Esophagus squamous epithelium (tissue), 5 donors: ENCODE data around the gene EPB41L5. TPM values are rescaled to one million over a fixed set of nuclear protein-coding genes. Genes with fewer than 3 reads are reported as not detected.

Source experiments
- DNase-seq: peaks from one replicate; lab custom pipeline; 2025; lab: John Stamatoyannopoulos, UW
- H3K27ac ChIP-seq, 4 donors: fragments of 200-600 bp; sonication (generic); one replicate each; pipeline ENCODE4 v1.5.1; 2016 to 2019; ENCODE audit warnings: mild to moderate bottlenecking in 1 of 4
- H3K27me3 ChIP-seq, 4 donors: fragments of 200-600 bp; sonication (generic); 1 replicate in 3 of 4; 2 replicates in 1 of 4; pipeline versions ENCODE4 v1.5.1 to v1.6.0; 2017 to 2021; ENCODE audit warnings: antibody characterized with exemption in 1 of 4
- H3K36me3 ChIP-seq, 3 donors: fragments of 200-600 bp; sonication (generic); one replicate each; pipeline ENCODE4 v1.5.1; 2016 to 2019
- H3K4me1 ChIP-seq, 3 donors: fragments of 200-600 bp; sonication (generic); one replicate each; pipeline ENCODE4 v1.5.1; 2017 to 2019
- H3K4me3 ChIP-seq, 4 donors: fragments of 200-600 bp; sonication (generic); 1 replicate in 3 of 4; 2 replicates in 1 of 4; pipeline ENCODE4 v1.5.1; 2016 to 2019; ENCODE audit warnings: mild to moderate bottlenecking in 2 of 4, moderate library complexity in 1 of 4
- H3K9me3 ChIP-seq, 3 donors: fragments of 200-600 bp; sonication (generic); one replicate each; pipeline ENCODE4 v1.5.1; 2016 to 2019
- CTCF ChIP-seq, 6 experiments: fragments of 450-650 bp in 4 of 6; fragments of 200-600 bp in 2 of 6; sonication (generic) in 2 of 6; IDR thresholded peaks; one replicate each; pipeline ENCODE4 v1.5.1; 2016 to 2019; ENCODE audit warnings: antibody characterized with exemption in 6 of 6, mild to moderate bottlenecking in 4 of 6, moderate library complexity in 4 of 6
- POLR2A ChIP-seq, 4 donors: fragments of 450-650 bp; IDR thresholded peaks; one replicate each; pipeline ENCODE4 v1.6.1; 2017; ENCODE audit warnings: antibody characterized with exemption in 4 of 4, mild to moderate bottlenecking in 4 of 4, moderate library complexity in 3 of 4
- WGBS, 2 donors: methylation state at CpG; one replicate each; pipeline ENCODE4 v1.1.5; 2018; 5-methylcytosine and 5-hydroxymethylcytosine counted together
- intact Hi-C: fragments of 100-400 bp; cut with DNase I; formaldehyde crosslinking; loops from one replicate; pipeline ENCODE4 v1.15.0; 2022
- total RNA-seq, 4 donors: library from RNA; depleted of rRNA; stranded (reverse); fragments of >200 nt; gene quantifications; one replicate each; pipeline ENCODE4 v1.1.0, GENCODE V29; 2016
- donor health status: DM: yes; HTN: yes; CAD: no.

The EPB41L5 gene
- total RNA-seq, 4 donors from 2014 or later = 12.2 to 26.3 (median 19.4) TPM

GRCh38 chr2:120210270-120210693, 197.4 kb downstream of the EPB41L5 start:
- intact Hi-C loops = no loop called here

DNA sequence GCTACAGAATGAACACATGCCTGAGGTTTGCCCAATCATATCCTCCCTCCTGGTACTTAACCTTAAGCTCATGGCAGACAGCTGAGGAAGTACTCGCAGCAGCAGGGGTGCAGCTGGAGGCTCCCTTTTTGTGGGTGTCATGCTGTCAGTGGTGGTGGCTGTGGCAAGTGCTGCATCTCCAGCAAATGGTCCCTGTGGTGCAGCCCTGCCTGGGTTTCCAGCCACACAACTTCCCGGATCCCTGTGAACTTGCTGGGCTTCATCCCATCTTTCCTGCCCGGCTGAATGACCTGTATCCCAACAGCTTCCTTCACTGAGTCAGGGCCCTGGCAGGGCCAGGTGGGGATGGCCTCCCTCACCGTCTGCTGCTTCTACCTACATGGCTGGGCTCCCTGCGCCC, 205.3 kb downstream of the EPB41L5 start:
- no peaks in the 10 kb centered on the region for H3K9me3 ChIP-seq
- H3K4me1 ChIP-seq = peaks cover 11 to 38% (median 24%) of the 10 kb centered on the region in 3 donors
- H3K4me3 ChIP-seq = no peak overlapping the region
- peaks cover 0 to 32% (median 0%) of the 10 kb centered on the region in 3 donors for H3K36me3 ChIP-seq
- 89 to 100% methylated on average over 4 to 5 of the region's 5 CpGs for WGBS, 2 donors
- no peak for DNase-seq
- H3K27me3 ChIP-seq = no peaks in the 10 kb centered on the region
- no peak overlapping the region for H3K27ac ChIP-seq
- TF ChIP-seq CTCF (IDR thresholded peaks at IDR 0.05) (no peak), POLR2A (IDR thresholded peaks at IDR 0.05) (no peak)
- intact Hi-C loops = no loop called here

More at GRCh38 chr2:120210270-120210693, 197.4 kb downstream of the EPB41L5 start:
- peaks cover 0 to 7% (median 3%) of the 10 kb centered on the region in 3 donors for H3K4me1 ChIP-seq
- no peaks in the 10 kb centered on the region for H3K36me3 ChIP-seq
- no peak overlapping the region for H3K27ac ChIP-seq
- H3K27me3 ChIP-seq = no peaks in the 10 kb centered on the region
- no peak for TF ChIP-seq POLR2A (IDR thresholded peaks at IDR 0.05)
- no peak for TF ChIP-seq CTCF (IDR thresholded peaks at IDR 0.05)
- DNase-seq = no peak
- no peaks in the 10 kb centered on the region for H3K9me3 ChIP-seq
- WGBS, 2 donors = 46 to 55% methylated on average over 7 of the region's 10 CpGs
- no peak overlapping the region for H3K4me3 ChIP-seq

DNA sequence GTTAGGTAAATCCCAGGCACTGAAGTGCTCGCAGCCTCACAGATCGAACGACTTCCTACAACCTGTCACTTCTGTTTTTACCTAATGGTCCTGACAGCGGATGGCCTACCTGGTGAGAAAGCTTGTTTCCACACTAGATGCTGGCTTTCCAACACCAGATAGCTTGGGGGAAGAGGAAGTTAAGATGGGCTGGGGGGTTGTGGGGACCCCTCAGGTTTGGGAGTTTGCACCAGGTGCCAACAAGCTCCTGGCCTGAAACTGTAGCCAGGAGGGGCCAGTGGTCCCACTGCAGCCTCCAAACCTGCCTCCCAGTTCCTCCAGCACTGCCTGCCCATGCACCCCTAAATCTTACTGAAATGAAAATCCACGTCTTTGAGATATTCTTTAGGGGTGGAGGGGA, 206.4 kb downstream of the EPB41L5 start:
- Histone ChIP-seq H3K4me3 (no peak overlapping the region), H3K9me3 (no peaks in the 10 kb centered on the region), H3K4me1 (peaks cover 19 to 46% (median 30%) of the 10 kb centered on the region in 3 donors), H3K36me3 (peaks cover 0 to 32% (median 0%) of the 10 kb centered on the region in 3 donors), H3K27me3 (no peaks in the 10 kb centered on the region), H3K27ac (no peak overlapping the region)
- intact Hi-C loops = no loop called here
- 92 to 98% methylated on average over 4 of the region's 5 CpGs for WGBS, 2 donors
- DNase-seq = no peak
- no peak for TF ChIP-seq POLR2A (IDR thresholded peaks at IDR 0.05)
- TF ChIP-seq CTCF (IDR thresholded peaks at IDR 0.05) = no peak

DNA sequence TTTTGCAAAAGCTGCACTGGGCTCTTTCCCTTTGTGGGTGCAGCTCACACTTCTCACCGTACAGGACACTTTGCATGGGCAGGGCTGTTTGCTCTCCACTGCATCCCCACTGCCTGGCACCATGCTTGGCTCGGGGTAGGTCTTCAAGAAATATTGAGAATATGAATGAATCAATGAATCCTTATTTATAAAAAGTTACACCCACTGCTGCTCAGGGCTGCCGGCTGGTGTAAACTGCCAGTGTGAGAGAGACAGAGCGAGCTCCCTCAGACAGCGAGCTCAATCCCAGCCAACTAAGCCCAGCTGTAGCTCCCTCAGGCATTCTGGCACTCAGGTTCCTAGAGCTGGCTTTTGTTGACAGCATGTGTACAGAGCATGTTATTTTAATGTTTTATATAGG, 206.9 kb downstream of the EPB41L5 start:
- no peak for DNase-seq
- Histone ChIP-seq H3K27me3 (no peaks in the 10 kb centered on the region), H3K4me1 (peaks cover 19 to 49% (median 32%) of the 10 kb centered on the region in 3 donors), H3K36me3 (peaks cover 0 to 32% (median 0%) of the 10 kb centered on the region in 3 donors), H3K27ac (no peak overlapping the region), H3K9me3 (no peaks in the 10 kb centered on the region), H3K4me3 (no peak overlapping the region)
- no peak for TF ChIP-seq CTCF (IDR thresholded peaks at IDR 0.05)
- no peak for TF ChIP-seq POLR2A (IDR thresholded peaks at IDR 0.05)
- intact Hi-C loops = no loop called here
- WGBS, 2 donors = 44 to 56% methylated on average over 4 to 5 of the region's 5 CpGs

- TF ChIP-seq CTCF (IDR thresholded peaks at IDR 0.05) = no peak
- TF ChIP-seq POLR2A (IDR thresholded peaks at IDR 0.05) = no peak
- Histone ChIP-seq H3K27me3 (no peaks in the 10 kb centered on the region), H3K36me3 (peaks cover 0 to 32% (median 0%) of the 10 kb centered on the region in 3 donors), H3K27ac (no peak overlapping the region), H3K4me1 (peaks cover 19 to 49% (median 32%) of the 10 kb centered on the region in 3 donors), H3K9me3 (no peaks in the 10 kb centered on the region), H3K4me3 (no peak overlapping the region)
- WGBS, 2 donors = 74 to 78% methylated on average over 2 of the region's 2 CpGs
- no peak for DNase-seq
- intact Hi-C loops = no loop called here
Observed at GRCh38 chr2:120220756-120221155, 207.9 kb downstream of the EPB41L5 start.
